Caco-2 (cell line): ENCODE measurements around the gene DPYSL4. TPM values are rescaled to one million over a fixed set of nuclear protein-coding genes. Genes with fewer than 3 reads are reported as not detected.

Experiments used
- BruUV-seq: library from RNA; stranded (reverse); fragments of 400-500 nt; replicated peaks from 2 replicates; lab custom pipeline; 2021; lab: Mats Ljungman, UMichigan
- CTCF ChIA-PET: fragments of 300-600 bp; sonication (Branson Sonifier 250); formaldehyde crosslinking; loops from one replicate; lab custom pipeline; 2022; ENCODE audit warnings: antibody characterized with exemption; lab: Charles Lee
- POLR2A ChIA-PET: fragments of 300-600 bp; sonication (Branson Sonifier 250); formaldehyde crosslinking; loops from one replicate; lab custom pipeline; 2022; ENCODE audit warnings: antibody characterized with exemption; lab: Charles Lee
- DNase-seq, 2 experiments: peaks; one replicate each; pipeline versions ENCODE4 v3.0.0 to v3.0.0-alpha.2; 2020 to 2022
- H3K27me3 ChIP-seq: replicated peaks from 2 replicates; pipeline ENCODE4 v1.6.0; 2011; ENCODE audit warnings: low read length; ENCODE audit not compliant: control insufficient read depth, insufficient read depth
- H3K36me3 ChIP-seq: 2 replicates; pipeline ENCODE4 v1.5.1; 2011; ENCODE audit warnings: low read length; ENCODE audit not compliant: control insufficient read depth, insufficient read depth
- H3K4me1 ChIP-seq: fragments of 250-450 bp; sonication (Bioruptor Pico); 2 replicates; pipeline ENCODE4 v1.5.1; 2020; ENCODE audit warnings: mild to moderate bottlenecking
- H3K4me3 ChIP-seq: 2 replicates; pipeline ENCODE4 v1.5.1; 2011; ENCODE audit warnings: low read depth, mild to moderate bottlenecking, control low read depth, low read length
- H3K9me3 ChIP-seq: fragments of 250-450 bp; sonication (Bioruptor Pico); 2 replicates; pipeline ENCODE4 v1.5.1; 2020; ENCODE audit warnings: mild to moderate bottlenecking, moderate library complexity
- H3K27ac Mint-ChIP-seq: one replicate; pipeline ENCODE4 v1.8.0; 2022; ENCODE audit warnings: mixed read lengths; ENCODE audit not compliant: unreplicated experiment
- H3K27me3 Mint-ChIP-seq: one replicate; pipeline ENCODE4 v1.8.0; 2022; ENCODE audit warnings: mixed read lengths; ENCODE audit not compliant: insufficient read depth, unreplicated experiment
- H3K36me3 Mint-ChIP-seq: one replicate; pipeline ENCODE4 v1.8.0; 2022; ENCODE audit warnings: mild to moderate bottlenecking, mixed read lengths; ENCODE audit not compliant: insufficient read depth, unreplicated experiment
- H3K4me1 Mint-ChIP-seq: one replicate; pipeline ENCODE4 v1.8.0; 2022; ENCODE audit warnings: low read depth, mixed read lengths; ENCODE audit not compliant: unreplicated experiment
- H3K4me3 Mint-ChIP-seq: one replicate; pipeline ENCODE4 v1.8.0; 2022; ENCODE audit warnings: mild to moderate bottlenecking, moderate library complexity, mixed read lengths; ENCODE audit not compliant: unreplicated experiment
- H3K9me3 Mint-ChIP-seq: one replicate; pipeline ENCODE4 v1.8.0; 2022; ENCODE audit warnings: mixed read lengths; ENCODE audit not compliant: unreplicated experiment
- CTCF ChIP-seq, 2 experiments: fragments of 200-600 bp in 1 of 2; IDR thresholded peaks; 1 replicate in 1 of 2; 2 replicates in 1 of 2; pipeline versions ENCODE4 v1.5.1 to v1.8.0; 2011 to 2022; ENCODE audit warnings: antibody characterized with exemption in 1 of 2, control low read depth in 1 of 2, inconsistent platforms in 1 of 2, low read depth in 1 of 2, low read length in 1 of 2, mild to moderate bottlenecking in 1 of 2, moderate library complexity in 1 of 2; ENCODE audit not compliant: insufficient read depth in 1 of 2, severe bottlenecking in 1 of 2, unreplicated experiment in 1 of 2
- intact Hi-C: fragments of 100-400 bp; cut with micrococcal nuclease; formaldehyde crosslinking; loops from one replicate; pipeline ENCODE4 v1.10.0; 2022; ENCODE audit not compliant: unreplicated experiment
- total RNA-seq: library from RNA; stranded (reverse); gene quantifications from 2 replicates; pipeline ENCODE4 v1.2.3, GENCODE V29; 2022

DPYSL4 gene
- total RNA-seq, 1 experiment from 2014 or later = not detected

- Histone ChIP-seq H3K4me3 (no peak overlapping the region), H3K27me3 (no peaks in the 10 kb centered on the region; the same call in 1 of the 2 replicates), H3K9me3 (no peaks in the 10 kb centered on the region), H3K4me1 (no peaks in the 10 kb centered on the region), H3K36me3 (no peaks in the 10 kb centered on the region)
- no peak overlapping the region for H3K27ac Mint-ChIP-seq
- no peaks in the 10 kb centered on the region for H3K9me3 Mint-ChIP-seq
- BruUV-seq = no TSS peak
- no peak overlapping the region for H3K4me3 Mint-ChIP-seq
- H3K4me1 Mint-ChIP-seq = no peaks in the 10 kb centered on the region
- intact Hi-C loops = no loop called here
- no peak for DNase-seq
- H3K27me3 Mint-ChIP-seq = peaks cover 4% of the 10 kb centered on the region
- H3K36me3 Mint-ChIP-seq = peaks cover 6% of the 10 kb centered on the region
- ChIA-PET CTCF (no interaction called here), POLR2A (no interaction called here)
- no peak for TF ChIP-seq CTCF (IDR thresholded peaks at IDR 0.05; ENCODE audit: insufficient read depth in 1 of 2, low read depth in 1 of 2, low read length in 1 of 2, severe bottlenecking in 1 of 2, unreplicated experiment in 1 of 2)
Measured at GRCh38 chr10:132192991-132193665, 6.4 kb downstream of the DPYSL4 start.

- peak in 1 of 2 experiments; percentile 76 for DNase-seq
- POLR2A ChIA-PET = interaction anchor here (0.5 kb wide), 1 partner anchor 292 kb away, joined by 3 read pairs; no protein-coding TSS in a partner anchor
Measured at GRCh38 chr10:132193907-132194552, 7.3 kb downstream of the DPYSL4 start.

GRCh38 chr10:132194726-132195125 lies 8.0 kb downstream of the DPYSL4 start:
- TF ChIP-seq CTCF (IDR thresholded peaks at IDR 0.05; ENCODE audit: insufficient read depth in 1 of 2, low read depth in 1 of 2, low read length in 1 of 2, severe bottlenecking in 1 of 2, unreplicated experiment in 1 of 2) = no peak
- CTCF ChIA-PET = no interaction called here

More at GRCh38 chr10:132193907-132194552, 7.3 kb downstream of the DPYSL4 start:
- CTCF ChIA-PET = no interaction called here
- Histone ChIP-seq H3K4me1 (no peaks in the 10 kb centered on the region), H3K9me3 (no peaks in the 10 kb centered on the region), H3K36me3 (no peaks in the 10 kb centered on the region), H3K4me3 (no peak overlapping the region), H3K27me3 (no peaks in the 10 kb centered on the region; the same call in 1 of the 2 replicates)
- Mint-ChIP-seq H3K9me3 (no peaks in the 10 kb centered on the region), H3K36me3 (peaks cover 6% of the 10 kb centered on the region), H3K4me1 (no peaks in the 10 kb centered on the region), H3K4me3 (no peak overlapping the region), H3K27ac (no peak overlapping the region), H3K27me3 (no peaks in the 10 kb centered on the region)
- TF ChIP-seq CTCF (IDR thresholded peaks at IDR 0.05; ENCODE audit: insufficient read depth in 1 of 2, low read depth in 1 of 2, low read length in 1 of 2, severe bottlenecking in 1 of 2, unreplicated experiment in 1 of 2) = no peak
- no TSS peak for BruUV-seq
- intact Hi-C loops = no loop called here

More at GRCh38 chr10:132194726-132195125, 8.0 kb downstream of the DPYSL4 start:
- Histone ChIP-seq H3K9me3 (no peaks in the 10 kb centered on the region), H3K4me1 (no peaks in the 10 kb centered on the region), H3K36me3 (no peaks in the 10 kb centered on the region), H3K4me3 (no peak overlapping the region), H3K27me3 (no peaks in the 10 kb centered on the region; the same call in 1 of the 2 replicates)
- no peaks in the 10 kb centered on the region for H3K4me1 Mint-ChIP-seq
- peaks cover 5% of the 10 kb centered on the region for H3K36me3 Mint-ChIP-seq
- no peak for DNase-seq
- no peaks in the 10 kb centered on the region for H3K27me3 Mint-ChIP-seq
- no peaks in the 10 kb centered on the region for H3K9me3 Mint-ChIP-seq
- intact Hi-C loops = no loop called here
- POLR2A ChIA-PET = no interaction called here
- no TSS peak for BruUV-seq
- H3K27ac Mint-ChIP-seq = no peak overlapping the region
- H3K4me3 Mint-ChIP-seq = no peak overlapping the region
